Activated T-cell treated with anti-CD3 and anti-CD28 coated beads for 4 hours (primary cell): ENCODE measurements around the gene STIMATE.

Experiments used
- DNase-seq: peaks from one replicate; pipeline ENCODE4 v3.0.0-alpha.2; 2020

STIMATE gene

GRCh38 chr3:52811452-52812011 is 85.8 kb downstream of the STIMATE start:
- no peak for DNase-seq

- no peak for DNase-seq
These were observed 86.4 kb downstream of the STIMATE start for GRCh38 chr3:52810923-52811322.

- no peak for DNase-seq
These were observed 87.5 kb downstream of the STIMATE start for GRCh38 chr3:52809662-52810377.

- no peak for DNase-seq
These were observed 88.2 kb downstream of the STIMATE start for GRCh38 chr3:52809149-52809548.

DNA sequence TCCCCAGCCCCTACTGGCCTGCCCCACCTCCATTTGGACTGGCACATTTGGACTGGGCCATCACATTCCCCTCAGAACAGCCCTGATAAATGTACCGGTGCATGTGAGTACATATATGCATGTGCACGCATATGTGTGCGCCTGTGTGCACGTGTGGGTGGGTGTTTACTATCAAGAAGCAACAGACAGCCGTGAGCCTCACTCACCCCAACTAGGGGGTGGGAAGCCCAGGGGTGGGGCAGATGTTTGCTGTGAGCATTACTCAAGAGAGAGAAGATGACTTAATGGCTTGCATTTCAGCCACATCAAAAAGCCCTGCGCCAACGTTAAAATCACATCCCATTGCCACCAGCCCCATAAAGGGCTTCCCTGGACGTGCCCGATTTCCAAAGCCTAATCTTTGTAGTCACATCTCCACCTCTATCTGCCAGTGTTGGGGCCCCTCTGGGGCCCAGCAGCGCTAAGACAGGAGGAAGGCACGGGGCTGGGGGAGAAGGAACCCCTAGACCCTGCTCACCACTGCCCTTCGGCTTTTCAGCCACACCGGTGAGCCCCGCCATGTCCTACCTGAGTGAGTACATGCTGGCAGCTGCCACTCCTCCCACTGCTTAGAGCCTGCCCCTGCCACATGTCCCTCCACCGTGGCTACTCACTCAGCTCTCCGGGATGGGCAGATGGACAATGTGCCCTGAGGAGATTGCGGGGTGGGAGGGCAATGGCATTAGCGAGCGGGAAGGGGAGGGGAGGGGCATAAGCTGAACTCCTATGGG is 91.9 kb downstream of the STIMATE start:
- no peak for DNase-seq

DNA sequence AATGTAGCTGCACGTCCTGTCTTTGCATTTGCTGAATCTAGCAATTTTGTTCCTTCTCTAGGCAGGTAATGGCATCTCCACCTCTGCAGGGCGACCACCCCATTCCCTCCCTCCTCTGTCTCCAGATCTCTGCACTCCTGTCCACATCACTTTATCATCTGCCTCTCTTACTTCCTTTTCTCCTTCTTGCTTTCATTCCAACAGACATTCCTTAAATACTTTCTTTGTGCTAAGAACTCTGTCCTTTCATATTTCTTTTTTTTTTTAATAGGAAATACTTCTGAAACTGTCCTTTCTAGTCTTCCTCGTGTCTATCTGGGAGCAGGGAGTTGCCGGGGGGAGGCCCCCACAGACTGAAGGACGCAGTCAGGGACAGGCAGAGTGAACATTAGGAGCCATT is 95.5 kb downstream of the STIMATE start:
- DNase-seq, result no peak

GRCh38 chr3:52800079-52800478 is 97.3 kb downstream of the STIMATE start:
- no peak for DNase-seq

DNA sequence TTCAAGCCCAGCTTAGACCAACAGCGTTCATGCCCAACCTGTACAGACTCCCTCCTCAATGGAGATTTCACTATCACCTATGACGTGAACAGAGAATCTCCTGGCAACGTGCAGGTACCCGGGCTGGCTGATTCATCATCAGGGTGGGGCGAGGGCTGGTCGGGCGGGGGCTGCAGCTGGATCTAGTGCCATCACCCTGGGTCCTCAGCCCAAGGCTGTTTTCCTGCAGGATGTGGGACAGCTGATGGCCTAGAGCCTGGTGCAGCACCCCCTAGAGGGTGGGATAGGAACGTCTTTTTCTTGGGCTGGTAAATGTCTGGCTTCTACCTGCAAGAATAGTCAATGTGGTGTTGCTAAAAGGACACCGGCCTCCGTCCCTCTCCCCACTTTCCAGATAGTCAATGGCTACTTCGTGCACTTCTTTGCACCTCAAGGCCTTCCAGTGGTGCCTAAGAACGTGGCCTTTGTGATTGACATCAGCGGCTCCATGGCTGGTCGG is 98.3 kb downstream of the STIMATE start:
- no peak for DNase-seq

DNA sequence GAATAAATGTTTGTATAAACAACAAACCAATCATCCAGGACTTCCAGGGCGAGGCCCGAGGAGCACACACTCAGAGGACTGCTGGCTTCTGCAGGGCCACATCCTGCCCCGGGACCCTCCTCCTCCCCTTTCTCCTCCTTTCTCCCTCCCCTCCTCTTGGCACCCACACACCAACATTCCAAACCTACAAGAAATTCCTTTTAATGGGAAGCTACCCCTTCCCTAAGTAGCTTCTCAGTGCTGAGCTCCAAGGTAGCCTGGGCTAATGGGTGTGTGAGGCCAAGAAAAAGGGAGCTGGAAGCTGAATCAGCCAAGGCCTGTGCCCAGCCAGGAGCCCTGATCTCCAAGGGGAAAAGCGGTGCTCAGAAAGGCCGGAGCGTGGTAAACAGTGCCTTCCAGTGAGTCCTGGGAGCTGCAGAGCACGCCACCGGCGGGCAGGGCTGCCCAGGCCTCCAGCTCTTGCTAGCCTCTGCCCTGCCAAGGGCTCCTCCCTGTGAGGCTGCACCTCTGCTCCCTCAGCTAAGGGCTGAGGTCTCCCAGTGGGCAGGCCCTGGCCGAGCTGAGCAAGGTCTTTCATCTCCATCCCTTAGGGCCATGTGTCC is 98.9 kb downstream of the STIMATE start:
- DNase-seq, result no peak

DNA sequence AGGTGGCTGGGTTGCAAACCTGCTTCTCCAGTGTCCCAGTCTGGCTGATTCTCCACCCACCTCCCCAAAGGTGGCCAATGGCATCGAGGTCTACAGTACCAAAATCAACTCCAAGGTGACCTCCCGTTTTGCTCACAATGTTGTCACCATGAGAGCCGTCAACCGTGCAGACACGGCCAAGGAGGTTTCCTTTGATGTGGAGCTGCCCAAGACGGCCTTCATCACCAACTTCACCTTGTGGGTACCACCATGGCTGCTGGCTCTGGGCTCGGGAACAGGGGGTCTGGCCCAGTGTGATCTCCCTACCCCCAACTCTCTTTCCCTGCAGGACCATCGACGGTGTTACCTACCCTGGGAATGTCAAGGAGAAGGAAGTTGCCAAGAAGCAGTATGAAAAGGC is 100.9 kb downstream of the STIMATE start:
- no peak for DNase-seq

GRCh38 chr3:52795298-52795900 is 101.9 kb downstream of the STIMATE start:
- DNase-seq, result no peak

DNA sequence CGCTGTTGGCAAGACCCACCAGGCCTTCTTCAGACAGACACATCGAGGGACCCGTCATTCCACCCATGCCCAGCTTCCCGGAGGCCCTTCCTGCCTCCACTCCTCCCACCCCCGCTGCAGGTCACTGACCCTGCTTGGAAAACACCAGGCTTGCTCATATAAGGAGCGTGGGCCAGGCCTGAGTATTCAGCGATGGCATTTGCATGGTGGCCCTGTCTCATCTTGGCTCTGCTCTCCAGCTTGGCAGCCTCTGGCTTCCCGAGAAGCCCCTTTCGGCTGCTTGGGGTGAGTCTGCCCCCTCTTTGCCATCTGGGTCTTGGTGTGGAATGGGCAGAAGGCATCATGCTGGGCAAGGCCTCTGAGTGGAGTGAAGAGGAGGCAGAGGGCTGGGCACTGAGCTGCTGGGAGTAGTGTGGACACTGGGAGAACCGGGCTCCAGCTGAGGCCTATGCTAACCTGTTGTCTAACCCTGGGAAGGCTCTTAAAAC is 102.7 kb downstream of the STIMATE start, which contains the start of gene ITIH3:
Gene ITIH3, plus strand, starts transcription at position 185 of the 488 bp plus-strand sequence. Its CDS starts 8 bp downstream, at position 193.
- no peak for DNase-seq

DNA sequence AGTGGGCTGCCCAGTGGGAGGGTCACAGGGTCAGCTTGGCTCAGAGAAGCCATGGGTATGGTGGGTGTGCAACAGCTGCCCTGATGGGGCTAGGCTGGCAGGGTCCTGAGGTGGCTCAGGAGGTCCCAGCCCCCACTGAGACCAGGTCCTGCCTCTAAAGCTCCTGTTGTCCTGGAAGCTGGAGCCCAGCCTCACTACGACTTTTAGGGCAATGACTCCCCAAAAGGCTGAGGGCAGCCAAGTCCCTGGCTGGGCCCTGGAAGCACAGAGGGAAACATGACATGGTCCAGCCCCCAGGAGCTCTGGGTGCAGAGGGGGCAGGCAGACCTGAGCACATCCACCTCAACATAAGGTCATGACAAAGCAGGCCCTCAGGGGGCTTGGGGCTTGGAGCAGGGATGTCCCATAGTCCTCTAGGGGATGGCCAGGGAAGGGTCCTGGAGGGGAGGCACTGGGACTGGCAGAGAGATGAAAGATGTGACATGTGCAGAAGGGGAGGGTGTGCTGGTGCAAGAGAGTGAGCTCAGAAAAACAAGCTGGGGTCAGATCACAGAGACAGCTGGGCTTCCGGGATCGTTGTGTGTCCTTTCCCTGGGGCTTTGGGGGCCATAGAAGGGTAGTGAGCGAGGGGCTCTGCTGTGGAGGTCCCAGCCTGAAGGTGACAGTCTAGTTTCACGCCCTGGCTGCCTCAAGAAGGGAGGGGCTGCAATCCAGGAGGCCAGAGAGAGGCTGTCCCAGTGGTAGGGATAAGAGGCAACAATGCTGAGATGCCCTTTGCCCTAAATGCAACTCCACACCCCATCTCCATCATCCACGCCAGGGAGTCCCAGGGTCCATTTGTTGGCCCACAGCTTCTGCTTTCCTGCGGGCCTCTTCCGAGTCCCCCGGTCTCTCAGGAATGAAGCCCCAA is 103.4 kb downstream of the STIMATE start:
- no peak for DNase-seq

GRCh38 chr3:52792961-52793695 is 104.2 kb downstream of the STIMATE start:
- no peak for DNase-seq

DNA sequence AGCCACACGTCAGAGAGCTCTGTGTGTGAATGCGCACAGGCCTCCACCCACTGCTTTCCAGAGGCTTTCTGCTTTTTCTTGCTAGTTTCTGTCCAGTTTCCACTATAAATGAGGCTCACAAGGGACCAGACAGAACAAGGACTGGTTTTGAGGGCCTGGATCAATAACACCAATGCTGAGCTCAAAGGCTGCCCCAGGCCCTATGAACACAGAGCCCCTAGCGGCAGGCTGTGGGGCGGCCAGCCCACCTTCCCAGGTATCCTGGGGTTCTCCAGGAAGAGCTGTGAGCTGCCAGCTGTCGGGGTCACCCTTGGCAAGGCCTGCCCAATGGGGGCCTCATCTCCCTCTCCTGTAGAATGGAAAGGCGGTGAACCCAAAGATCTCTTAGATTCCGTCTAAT is 104.9 kb downstream of the STIMATE start:
- DNase-seq, result no peak

- DNase-seq, result no peak
These were observed 105.4 kb downstream of the STIMATE start for GRCh38 chr3:52791928-52792327.

GRCh38 chr3:52791366-52791765 is 106.0 kb downstream of the STIMATE start:
- DNase-seq, result no peak

DNA sequence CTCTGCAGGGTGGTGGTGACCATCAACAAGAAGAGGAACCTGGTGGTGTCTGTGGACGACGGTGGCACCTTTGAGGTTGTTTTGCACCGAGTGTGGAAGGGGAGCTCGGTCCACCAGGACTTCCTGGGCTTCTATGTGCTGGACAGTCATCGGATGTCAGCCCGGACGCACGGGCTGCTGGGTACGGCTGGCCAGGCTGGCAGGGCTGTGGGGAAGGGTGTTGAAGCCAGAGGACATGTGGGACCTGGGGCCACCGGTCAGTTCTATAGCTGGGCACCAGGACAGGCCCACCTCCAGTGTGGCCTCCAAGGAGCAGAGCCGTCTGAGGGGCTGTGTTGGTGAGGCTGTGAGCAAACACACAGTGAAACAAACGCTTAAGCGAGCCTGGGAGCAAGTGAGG is 106.6 kb downstream of the STIMATE start:
- DNase-seq, result no peak

GRCh38 chr3:52790337-52790736 is 107.0 kb downstream of the STIMATE start:
- no peak for DNase-seq

GRCh38 chr3:52789746-52790040 is 107.7 kb downstream of the STIMATE start:
- no peak for DNase-seq
